ENCODE data around the gene GRID2. TPM values are rescaled to one million over a fixed set of nuclear protein-coding genes. Genes with fewer than 3 reads are reported as not detected.

GRID2 gene
- polyA plus RNA-seq, 1 donor (not counting 4 experiments of a cell fraction or from before 2014, with no cell fraction given): not detected

GRCh38 chr4:93436000-93436626 is 1132.3 kb downstream of the GRID2 start:
- dilution Hi-C loops (cut with MboI; ENCODE audit: extremely low pct_ligation_motif_present, low sequenced_read_pairs): no loop called here
- no peak for FAIRE-seq

GRCh38 chr4:93437991-93438390 is 1134.2 kb downstream of the GRID2 start:
- dilution Hi-C loops (cut with MboI; ENCODE audit: extremely low pct_ligation_motif_present, low sequenced_read_pairs): no loop called here
- H3K4me3 ChIP-seq (ENCODE audit: control insufficient read depth in 2 of 3, extremely low read depth in 1 of 3, insufficient read depth in 2 of 3, low read depth in 1 of 3, low read length in 3 of 3): no peak overlapping the region

More at GRCh38 chr4:93436000-93436626, 1132.3 kb downstream of the GRID2 start:
- Histone ChIP-seq H3K9me3 (ENCODE audit: control insufficient read depth, low read depth, low read length) (no peaks in the 10 kb centered on the region), H2AFZ (ENCODE audit: control insufficient read depth, low read length) (no peak overlapping the region), H3K79me2 (ENCODE audit: control insufficient read depth, insufficient read depth, low read length) (no peaks in the 10 kb centered on the region), H3K4me2 (ENCODE audit: control insufficient read depth, extremely low read depth, insufficient read depth, low read depth, low read length) (no peak overlapping the region), H3K27me3 (ENCODE audit: control insufficient read depth, extremely low read depth, insufficient read depth, low read length) (no peaks in the 10 kb centered on the region), H3K27ac (ENCODE audit: control insufficient read depth, insufficient read depth, low read length) (no peak overlapping the region), H4K20me1 (ENCODE audit: control insufficient read depth, extremely low read depth, insufficient read depth, low read length) (no peaks in the 10 kb centered on the region), H3K4me3 (ENCODE audit: control insufficient read depth in 2 of 3, extremely low read depth in 1 of 3, insufficient read depth in 2 of 3, low read depth in 1 of 3, low read length in 3 of 3) (no peak overlapping the region), H3K4me1 (ENCODE audit: control insufficient read depth, extremely low read depth, insufficient read depth, low read length) (no peaks in the 10 kb centered on the region), H3K9me1 (ENCODE audit: control insufficient read depth, extremely low read depth, insufficient read depth, low read length) (no peaks in the 10 kb centered on the region), H3K36me3 (ENCODE audit: control insufficient read depth in 2 of 2, extremely low read depth in 1 of 2, insufficient read depth in 2 of 2, low read length in 2 of 2) (no peaks in the 10 kb centered on the region), H3K9ac (ENCODE audit: control insufficient read depth, extremely low read depth, insufficient read depth, low read length) (no peak overlapping the region)
- DNase-seq (ENCODE audit: low read depth, low spot score): no peak
- TF ChIP-seq, protein P1, sequence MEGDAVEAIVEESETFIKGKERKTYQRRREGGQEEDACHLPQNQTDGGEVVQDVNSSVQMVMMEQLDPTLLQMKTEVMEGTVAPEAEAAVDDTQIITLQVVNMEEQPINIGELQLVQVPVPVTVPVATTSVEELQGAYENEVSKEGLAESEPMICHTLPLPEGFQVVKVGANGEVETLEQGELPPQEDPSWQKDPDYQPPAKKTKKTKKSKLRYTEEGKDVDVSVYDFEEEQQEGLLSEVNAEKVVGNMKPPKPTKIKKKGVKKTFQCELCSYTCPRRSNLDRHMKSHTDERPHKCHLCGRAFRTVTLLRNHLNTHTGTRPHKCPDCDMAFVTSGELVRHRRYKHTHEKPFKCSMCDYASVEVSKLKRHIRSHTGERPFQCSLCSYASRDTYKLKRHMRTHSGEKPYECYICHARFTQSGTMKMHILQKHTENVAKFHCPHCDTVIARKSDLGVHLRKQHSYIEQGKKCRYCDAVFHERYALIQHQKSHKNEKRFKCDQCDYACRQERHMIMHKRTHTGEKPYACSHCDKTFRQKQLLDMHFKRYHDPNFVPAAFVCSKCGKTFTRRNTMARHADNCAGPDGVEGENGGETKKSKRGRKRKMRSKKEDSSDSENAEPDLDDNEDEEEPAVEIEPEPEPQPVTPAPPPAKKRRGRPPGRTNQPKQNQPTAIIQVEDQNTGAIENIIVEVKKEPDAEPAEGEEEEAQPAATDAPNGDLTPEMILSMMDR (optimal IDR thresholded peaks at IDR 0.05 in 1 of 3, IDR thresholded peaks at IDR 0.05 in 1 of 3, conservative IDR thresholded peaks at IDR 0.05 in 1 of 3; ENCODE audit: extremely low read depth in 1 of 3, insufficient read depth in 2 of 3, low read length in 3 of 3): no peak
- no peak for TF ChIP-seq EZH2 (IDR thresholded peaks at IDR 0.05; ENCODE audit: low read length)

More at GRCh38 chr4:93437991-93438390, 1134.2 kb downstream of the GRID2 start:
- no peak overlapping the region for H2AFZ ChIP-seq (ENCODE audit: control insufficient read depth, low read length)
- H3K9ac ChIP-seq (ENCODE audit: control insufficient read depth, extremely low read depth, insufficient read depth, low read length): no peak overlapping the region
- no peaks in the 10 kb centered on the region for H3K79me2 ChIP-seq (ENCODE audit: control insufficient read depth, insufficient read depth, low read length)
- FAIRE-seq (no peak), DNase-seq (ENCODE audit: low read depth, low spot score) (no peak)
- H3K9me3 ChIP-seq (ENCODE audit: control insufficient read depth, low read depth, low read length): no peaks in the 10 kb centered on the region
- H3K4me1 ChIP-seq (ENCODE audit: control insufficient read depth, extremely low read depth, insufficient read depth, low read length): no peaks in the 10 kb centered on the region
- H3K9me1 ChIP-seq (ENCODE audit: control insufficient read depth, extremely low read depth, insufficient read depth, low read length): no peaks in the 10 kb centered on the region
- H3K27ac ChIP-seq (ENCODE audit: control insufficient read depth, insufficient read depth, low read length): no peak overlapping the region
- TF ChIP-seq, protein P1 (optimal IDR thresholded peaks at IDR 0.05 in 1 of 3, IDR thresholded peaks at IDR 0.05 in 1 of 3, conservative IDR thresholded peaks at IDR 0.05 in 1 of 3; ENCODE audit: extremely low read depth in 1 of 3, insufficient read depth in 2 of 3, low read length in 3 of 3): no peak
- TF ChIP-seq EZH2 (IDR thresholded peaks at IDR 0.05; ENCODE audit: low read length): no peak
- no peaks in the 10 kb centered on the region for H3K27me3 ChIP-seq (ENCODE audit: control insufficient read depth, extremely low read depth, insufficient read depth, low read length)
- H3K36me3 ChIP-seq (ENCODE audit: control insufficient read depth in 2 of 2, extremely low read depth in 1 of 2, insufficient read depth in 2 of 2, low read length in 2 of 2): no peaks in the 10 kb centered on the region
- H4K20me1 ChIP-seq (ENCODE audit: control insufficient read depth, extremely low read depth, insufficient read depth, low read length): no peaks in the 10 kb centered on the region
- H3K4me2 ChIP-seq (ENCODE audit: control insufficient read depth, extremely low read depth, insufficient read depth, low read depth, low read length): no peak overlapping the region
